Choroid plexus epithelial cell (primary cell): ENCODE measurements around the gene XG.

Source experiments
- DNase-seq: peaks from one replicate; pipeline ENCODE4 v3.0.0-alpha.2; 2010; ENCODE audit warnings: low read depth
- H3K4me3 ChIP-seq: 2 replicates; pipeline ENCODE4 v1.5.1; 2011; ENCODE audit warnings: low read depth, mild to moderate bottlenecking, control low read depth, low read length, moderate library complexity
- TF ChIP-seq, protein P1 (sequence below): conservative IDR thresholded peaks from 2 replicates; pipeline ENCODE4 v1.5.1; 2011; ENCODE audit warnings: low read depth, mild to moderate bottlenecking, control low read depth, inconsistent platforms, low read length, moderate library complexity

The XG gene

DNA sequence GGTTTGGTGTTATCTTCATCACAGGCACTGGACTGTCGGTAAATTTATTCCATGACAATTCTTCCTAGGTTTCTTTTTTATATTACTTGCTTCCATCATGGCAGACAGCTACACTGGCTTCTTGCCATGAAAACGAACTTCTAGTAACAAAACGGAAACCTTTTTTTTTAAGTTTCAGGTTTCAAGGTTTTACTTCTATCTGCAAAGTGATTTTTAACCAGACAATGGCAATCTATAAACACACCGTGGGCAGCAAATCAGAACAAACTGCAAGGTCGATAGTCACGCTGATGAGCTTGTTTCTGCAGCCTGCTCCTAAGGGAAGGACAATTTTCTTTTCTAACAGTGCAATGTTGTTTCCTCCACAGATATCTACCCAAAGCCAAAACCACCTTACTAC, 29.9 kb downstream of the XG start:
- TF ChIP-seq, protein P1, sequence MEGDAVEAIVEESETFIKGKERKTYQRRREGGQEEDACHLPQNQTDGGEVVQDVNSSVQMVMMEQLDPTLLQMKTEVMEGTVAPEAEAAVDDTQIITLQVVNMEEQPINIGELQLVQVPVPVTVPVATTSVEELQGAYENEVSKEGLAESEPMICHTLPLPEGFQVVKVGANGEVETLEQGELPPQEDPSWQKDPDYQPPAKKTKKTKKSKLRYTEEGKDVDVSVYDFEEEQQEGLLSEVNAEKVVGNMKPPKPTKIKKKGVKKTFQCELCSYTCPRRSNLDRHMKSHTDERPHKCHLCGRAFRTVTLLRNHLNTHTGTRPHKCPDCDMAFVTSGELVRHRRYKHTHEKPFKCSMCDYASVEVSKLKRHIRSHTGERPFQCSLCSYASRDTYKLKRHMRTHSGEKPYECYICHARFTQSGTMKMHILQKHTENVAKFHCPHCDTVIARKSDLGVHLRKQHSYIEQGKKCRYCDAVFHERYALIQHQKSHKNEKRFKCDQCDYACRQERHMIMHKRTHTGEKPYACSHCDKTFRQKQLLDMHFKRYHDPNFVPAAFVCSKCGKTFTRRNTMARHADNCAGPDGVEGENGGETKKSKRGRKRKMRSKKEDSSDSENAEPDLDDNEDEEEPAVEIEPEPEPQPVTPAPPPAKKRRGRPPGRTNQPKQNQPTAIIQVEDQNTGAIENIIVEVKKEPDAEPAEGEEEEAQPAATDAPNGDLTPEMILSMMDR, result no peak
- H3K4me3 ChIP-seq, result no peak overlapping the region
- DNase-seq, result no peak

DNA sequence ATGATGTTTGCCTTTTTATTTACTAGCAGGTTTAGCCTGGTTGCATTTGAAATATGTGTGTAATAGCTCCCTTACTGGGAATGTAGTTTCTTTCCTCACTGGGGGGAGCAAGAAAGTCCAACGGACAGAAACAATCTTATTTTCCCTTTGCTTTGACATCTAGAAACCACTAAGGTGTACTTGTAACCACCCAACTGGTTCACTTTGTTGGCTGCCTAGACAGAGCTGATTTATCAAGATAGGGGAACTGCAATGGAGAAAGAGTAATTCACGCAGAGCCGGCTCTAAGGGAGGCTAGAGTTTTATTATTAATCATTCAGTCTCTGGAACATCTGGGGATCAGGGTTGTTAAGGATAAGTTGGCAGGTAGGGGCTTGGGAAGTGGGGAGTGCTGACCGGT, 30.3 kb downstream of the XG start:
- no peak for DNase-seq

DNA sequence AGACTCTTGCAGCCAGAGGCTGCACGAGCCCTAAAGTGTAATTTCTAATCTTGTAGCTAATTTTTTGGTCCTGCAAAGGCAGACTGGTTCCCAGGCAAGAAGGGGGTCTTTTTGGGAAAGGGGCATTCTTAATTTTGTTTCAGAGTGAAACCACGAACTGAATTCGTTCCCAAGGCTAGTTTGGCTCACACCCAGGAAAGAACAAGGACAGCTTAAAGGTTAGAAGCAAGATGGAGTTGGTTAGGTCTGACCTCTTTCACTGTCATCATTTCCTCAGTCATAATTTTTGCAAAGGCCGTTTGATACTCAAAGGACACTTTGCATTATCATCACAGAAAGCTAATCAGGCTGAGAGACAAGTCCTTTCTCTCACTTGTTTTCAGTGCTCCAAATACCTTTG, 30.9 kb downstream of the XG start:
- no peak overlapping the region for H3K4me3 ChIP-seq
- DNase-seq, result no peak
- TF ChIP-seq, protein P1, result no peak

More for the DNA sequence above, 30.3 kb downstream of the XG start:
- H3K4me3 ChIP-seq, result no peak overlapping the region
- TF ChIP-seq, protein P1, result no peak

DNA sequence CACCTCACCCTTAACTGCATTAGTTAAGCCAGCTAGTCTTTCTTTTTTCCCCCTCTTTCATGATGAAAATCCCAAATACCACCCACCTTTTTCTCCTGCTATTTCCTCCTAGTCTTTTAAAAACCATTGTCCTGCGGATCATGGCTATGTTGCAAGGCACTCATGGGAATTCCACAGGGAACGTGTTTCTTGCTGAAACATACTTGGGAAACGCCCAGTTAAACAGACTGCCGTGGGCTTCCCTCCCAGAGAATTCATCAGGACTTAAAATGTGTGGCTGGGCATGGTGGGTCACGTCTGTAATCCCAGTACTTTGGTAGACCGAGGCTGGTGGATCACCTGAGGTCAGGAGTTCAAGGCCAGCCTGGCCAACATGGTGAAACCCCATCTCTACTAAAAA, 32.2 kb downstream of the XG start:
- TF ChIP-seq, protein P1, result no peak
- no peak overlapping the region for H3K4me3 ChIP-seq
- no peak for DNase-seq

DNA sequence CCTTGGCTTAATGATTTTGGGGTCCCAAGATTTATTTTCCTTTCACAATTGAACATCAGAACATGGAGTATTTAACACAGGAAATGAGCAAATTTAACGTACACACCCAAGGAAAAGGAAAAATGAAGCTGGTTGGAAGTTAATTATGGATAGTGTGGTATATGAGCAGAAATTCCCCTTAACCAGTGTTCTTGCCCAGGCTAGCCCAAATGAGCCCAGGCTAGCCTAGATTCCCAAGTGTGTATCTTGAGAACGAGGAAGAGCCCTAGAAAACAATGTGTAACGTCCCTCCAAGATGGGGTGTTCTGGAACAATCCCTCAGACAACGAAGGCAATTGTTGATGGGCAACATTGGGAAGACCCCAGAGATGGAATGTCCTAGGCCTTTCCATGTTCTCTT, 33.7 kb downstream of the XG start:
- TF ChIP-seq, protein P1, result no peak
- H3K4me3 ChIP-seq, result no peak overlapping the region
- no peak for DNase-seq

DNA sequence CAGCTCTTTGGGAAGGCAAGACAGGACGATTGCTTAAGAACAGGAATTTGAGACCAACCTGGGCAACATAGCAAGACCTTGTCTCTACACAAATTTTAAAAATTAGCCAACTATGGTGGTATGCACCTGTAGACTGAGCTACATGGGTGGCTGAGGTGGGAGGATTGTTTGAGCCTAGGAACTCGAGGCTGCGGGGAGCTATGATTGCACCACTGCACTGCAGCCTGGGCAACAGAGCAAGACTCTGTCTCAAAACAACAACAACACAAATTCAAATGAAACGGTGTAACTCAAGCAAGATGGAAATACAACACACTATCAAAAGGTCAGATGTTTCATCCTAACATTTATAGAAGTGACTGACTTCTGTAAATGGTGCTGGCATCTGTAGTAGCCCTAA, 37.1 kb downstream of the XG start:
- no peak overlapping the region for H3K4me3 ChIP-seq
- TF ChIP-seq, protein P1, result no peak
- DNase-seq, result no peak

DNA sequence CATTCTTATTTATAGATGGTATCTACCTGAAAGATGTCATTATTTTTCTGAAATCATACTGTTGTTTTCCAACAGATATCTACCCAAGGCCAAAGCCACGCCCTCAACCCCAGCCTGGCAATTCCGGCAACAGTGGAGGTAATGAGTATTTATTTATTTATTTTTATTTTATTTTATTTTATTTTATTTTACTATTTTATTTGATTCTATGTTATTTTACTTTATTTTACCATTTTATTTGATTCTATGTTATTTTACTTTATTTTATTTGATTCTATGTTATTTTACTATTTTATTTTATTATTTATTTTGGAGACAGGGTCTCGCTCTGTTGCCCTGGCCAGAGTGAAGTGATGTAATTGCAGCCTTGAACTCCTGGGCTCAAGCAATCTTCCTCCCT, 37.7 kb downstream of the XG start:
- no peak overlapping the region for H3K4me3 ChIP-seq
- no peak for DNase-seq
- TF ChIP-seq, protein P1, result no peak
